Choroid plexus epithelial cell (primary cell): ENCODE measurements around the gene CACHD1.

Experiments used
- DNase-seq: peaks from one replicate; pipeline ENCODE4 v3.0.0-alpha.2; 2010; ENCODE audit warnings: low read depth
- H3K4me3 ChIP-seq: 2 replicates; pipeline ENCODE4 v1.5.1; 2011; ENCODE audit warnings: low read depth, mild to moderate bottlenecking, control low read depth, low read length, moderate library complexity
- CTCF ChIP-seq: conservative IDR thresholded peaks from 2 replicates; pipeline ENCODE4 v1.5.1; 2011; ENCODE audit warnings: low read depth, mild to moderate bottlenecking, control low read depth, inconsistent platforms, low read length, moderate library complexity

CACHD1 gene

GRCh38 chr1:64478594-64479470, 8.9 kb downstream of the CACHD1 start:
- TF ChIP-seq CTCF = no peak
- H3K4me3 ChIP-seq = no peak overlapping the region
- peak; percentile 26 for DNase-seq

DNA sequence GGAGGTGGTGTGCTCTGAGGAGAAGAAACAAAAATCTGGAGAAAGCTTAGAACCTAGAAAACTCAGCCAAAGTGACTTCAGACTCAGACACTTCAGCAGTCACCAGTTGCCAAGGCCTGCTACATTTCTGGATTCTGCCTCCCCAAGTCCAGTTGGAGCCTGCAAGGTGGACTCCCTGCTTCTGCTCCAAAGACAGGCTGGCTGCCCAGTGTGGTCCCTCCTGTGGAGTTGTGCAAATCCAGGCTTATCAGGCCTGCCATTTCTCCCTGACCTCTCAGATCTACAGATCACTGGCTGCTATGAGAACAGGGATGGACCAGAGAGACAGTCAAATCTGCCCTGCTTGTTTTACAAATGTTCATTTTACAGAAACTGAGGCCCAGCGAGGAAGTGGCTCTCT, 9.9 kb downstream of the CACHD1 start:
- DNase-seq = no peak
- no peak for TF ChIP-seq CTCF

GRCh38 chr1:64480999-64481772, 11.3 kb downstream of the CACHD1 start:
- no peak for DNase-seq
- H3K4me3 ChIP-seq = no peak overlapping the region
- no peak for TF ChIP-seq CTCF

More for the DNA sequence above, 9.9 kb downstream of the CACHD1 start:
- no peak overlapping the region for H3K4me3 ChIP-seq

- H3K4me3 ChIP-seq = no peak overlapping the region
- no peak for DNase-seq
- TF ChIP-seq CTCF = no peak
Measured at GRCh38 chr1:64482128-64482527, 12.2 kb downstream of the CACHD1 start.

DNA sequence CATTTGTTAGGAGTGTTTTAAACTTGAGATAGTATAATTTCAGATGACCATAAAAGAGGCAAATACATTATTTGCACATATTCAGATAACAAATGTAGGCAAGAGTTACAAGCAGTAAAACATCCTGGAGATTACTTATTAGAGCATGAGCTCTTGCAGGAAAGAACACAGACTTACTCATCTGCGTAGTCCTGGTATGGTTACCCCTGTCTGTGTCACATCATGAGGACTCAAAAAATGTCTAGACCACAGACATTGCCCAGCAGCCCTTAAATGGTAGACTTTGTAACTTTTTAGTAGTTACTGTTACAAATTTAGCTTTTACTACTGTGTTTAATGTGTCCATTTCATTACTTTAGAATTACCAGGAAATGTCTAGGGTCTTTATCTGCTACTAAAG, 12.8 kb downstream of the CACHD1 start:
- TF ChIP-seq CTCF = no peak
- no peak overlapping the region for H3K4me3 ChIP-seq
- no peak for DNase-seq

GRCh38 chr1:64483731-64484414, 13.9 kb downstream of the CACHD1 start:
- no peak overlapping the region for H3K4me3 ChIP-seq
- no peak for DNase-seq
- TF ChIP-seq CTCF = no peak
